AG09319 (cell line): ENCODE data around the gene CACNA1C.

Source experiments
- DNase-seq: peaks from one replicate; pipeline ENCODE4 v3.0.0-alpha.2; 2010; ENCODE audit warnings: low read depth; ENCODE audit errors: extremely low read depth
- TF ChIP-seq, protein P1 (sequence below): IDR thresholded peaks from 2 replicates; pipeline ENCODE4 v1.5.1; 2011; ENCODE audit warnings: low read depth, mild to moderate bottlenecking, inconsistent platforms, low read length, moderate library complexity

Gene CACNA1C

GRCh38 chr12:2240390-2240789 lies 187.6 kb downstream of the CACNA1C start:
- no peak for DNase-seq
- TF ChIP-seq, protein P1, sequence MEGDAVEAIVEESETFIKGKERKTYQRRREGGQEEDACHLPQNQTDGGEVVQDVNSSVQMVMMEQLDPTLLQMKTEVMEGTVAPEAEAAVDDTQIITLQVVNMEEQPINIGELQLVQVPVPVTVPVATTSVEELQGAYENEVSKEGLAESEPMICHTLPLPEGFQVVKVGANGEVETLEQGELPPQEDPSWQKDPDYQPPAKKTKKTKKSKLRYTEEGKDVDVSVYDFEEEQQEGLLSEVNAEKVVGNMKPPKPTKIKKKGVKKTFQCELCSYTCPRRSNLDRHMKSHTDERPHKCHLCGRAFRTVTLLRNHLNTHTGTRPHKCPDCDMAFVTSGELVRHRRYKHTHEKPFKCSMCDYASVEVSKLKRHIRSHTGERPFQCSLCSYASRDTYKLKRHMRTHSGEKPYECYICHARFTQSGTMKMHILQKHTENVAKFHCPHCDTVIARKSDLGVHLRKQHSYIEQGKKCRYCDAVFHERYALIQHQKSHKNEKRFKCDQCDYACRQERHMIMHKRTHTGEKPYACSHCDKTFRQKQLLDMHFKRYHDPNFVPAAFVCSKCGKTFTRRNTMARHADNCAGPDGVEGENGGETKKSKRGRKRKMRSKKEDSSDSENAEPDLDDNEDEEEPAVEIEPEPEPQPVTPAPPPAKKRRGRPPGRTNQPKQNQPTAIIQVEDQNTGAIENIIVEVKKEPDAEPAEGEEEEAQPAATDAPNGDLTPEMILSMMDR: no peak

GRCh38 chr12:2240984-2241383 lies 188.2 kb downstream of the CACNA1C start:
- TF ChIP-seq, protein P1: no peak

GRCh38 chr12:2242216-2242615 lies 189.4 kb downstream of the CACNA1C start:
- TF ChIP-seq, protein P1: no peak
- no peak for DNase-seq

More at GRCh38 chr12:2240984-2241383, 188.2 kb downstream of the CACNA1C start:
- DNase-seq: no peak

DNA sequence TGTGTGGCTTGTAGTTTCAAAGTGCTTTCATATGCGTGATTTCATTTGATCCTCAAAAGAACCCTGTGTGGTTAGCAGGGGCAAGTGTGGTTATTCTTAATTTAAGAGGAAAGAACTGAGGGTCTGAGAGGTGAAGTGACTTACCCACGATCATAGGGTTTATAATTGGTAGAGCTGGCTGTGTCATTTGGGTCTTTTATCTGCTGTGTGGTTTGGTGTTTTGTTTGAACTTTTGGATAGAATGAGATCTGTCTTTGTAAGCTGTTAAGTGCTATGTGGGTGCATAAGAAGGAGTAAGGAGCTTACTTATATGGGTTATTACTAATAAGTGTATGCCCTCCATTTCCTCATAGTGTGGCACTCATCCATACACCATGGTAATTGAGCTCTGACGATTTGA lies 190.0 kb downstream of the CACNA1C start:
- TF ChIP-seq, protein P1: no peak
- DNase-seq: no peak

- TF ChIP-seq, protein P1: no peak
- DNase-seq: no peak
These were observed 190.5 kb downstream of the CACNA1C start for GRCh38 chr12:2243275-2243674.

- TF ChIP-seq, protein P1: no peak
- DNase-seq: no peak
These were observed 191.4 kb downstream of the CACNA1C start for GRCh38 chr12:2244013-2244861.

- DNase-seq: no peak
- TF ChIP-seq, protein P1: no peak
These were observed 193.6 kb downstream of the CACNA1C start for GRCh38 chr12:2246358-2246757.
